Activated CD8-positive, alpha-beta T cell treated with anti-CD3 and anti-CD28 coated beads for 36 hours (primary cell): ENCODE measurements around the gene ADGRE3. TPM values are rescaled to one million over a fixed set of nuclear protein-coding genes. Genes with fewer than 3 reads are reported as not detected.
"Not testable (repeated sequence)": the region's sequence is repeated elsewhere in the genome, so short reads cannot be mapped to it uniquely, and the experiment has no call there.

ENCODE experiments used
- ATAC-seq: fragments of 200-7000 bp; cut with Tn5 transposase; one replicate; pipeline ENCODE4 v1.10.0; 2021; ENCODE audit warnings: mild to moderate bottlenecking, moderate library complexity
- CTCF ChIA-PET: fragments of 350-600 bp; sonication (Branson Sonifier 250); formaldehyde crosslinking; loops from one replicate; lab custom pipeline; 2021; ENCODE audit warnings: antibody characterized with exemption; lab: Charles Lee
- POLR2A ChIA-PET: fragments of 350-600 bp; sonication (Branson Sonifier 250); formaldehyde crosslinking; loops from one replicate; lab custom pipeline; 2021; ENCODE audit warnings: antibody characterized with exemption; lab: Charles Lee
- DNase-seq: peaks from one replicate; pipeline ENCODE4 v3.0.0-alpha.2; 2020
- H3K27ac Mint-ChIP-seq: one replicate; pipeline ENCODE4 v1.8.0; 2021; ENCODE audit warnings: mild to moderate bottlenecking, mixed read lengths
- H3K27me3 Mint-ChIP-seq: one replicate; pipeline ENCODE4 v1.8.0; 2021; ENCODE audit warnings: mixed read lengths
- H3K36me3 Mint-ChIP-seq: one replicate; pipeline ENCODE4 v1.8.0; 2021; ENCODE audit warnings: low read depth, mixed read lengths
- H3K4me1 Mint-ChIP-seq: one replicate; pipeline ENCODE4 v1.8.0; 2021; ENCODE audit warnings: low read depth, mixed read lengths
- H3K4me3 Mint-ChIP-seq: one replicate; pipeline ENCODE4 v1.8.0; 2021; ENCODE audit warnings: mild to moderate bottlenecking, moderate library complexity, mixed read lengths
- H3K9me3 Mint-ChIP-seq: one replicate; pipeline ENCODE4 v1.8.0; 2021; ENCODE audit warnings: mixed read lengths
- CTCF ChIP-seq: fragments of 200-600 bp; IDR thresholded peaks from one replicate; pipeline ENCODE4 v1.8.0; 2022; ENCODE audit warnings: antibody characterized with exemption, mild to moderate bottlenecking
- intact Hi-C: fragments of 100-400 bp; cut with micrococcal nuclease; formaldehyde crosslinking; loops from one replicate; pipeline ENCODE4 v1.10.0; 2022
- total RNA-seq, 2 experiments: library from RNA; stranded (reverse); gene quantifications; one replicate each; pipeline ENCODE4 v1.2.3, GENCODE V29; 2021

Gene ADGRE3
- total RNA-seq, 2 experiments from 2014 or later, result not detected

- ChIA-PET POLR2A (no interaction called here), CTCF (no interaction called here)
- DNase-seq, result no peak
- intact Hi-C loops, result no loop called here
- H3K4me3 Mint-ChIP-seq, result no peak overlapping the region
- H3K27ac Mint-ChIP-seq, result no peak overlapping the region
- H3K9me3 Mint-ChIP-seq, result no peaks in the 10 kb centered on the region
- no peaks in the 10 kb centered on the region for H3K36me3 Mint-ChIP-seq
- no peak for ATAC-seq
- H3K27me3 Mint-ChIP-seq, result peaks cover 2% of the 10 kb centered on the region
- H3K4me1 Mint-ChIP-seq, result peaks cover 4% of the 10 kb centered on the region
- no peak for TF ChIP-seq CTCF
These were observed 62.0 kb downstream of the ADGRE3 start for GRCh38 chr19:14612657-14613056.

- H3K9me3 Mint-ChIP-seq, ATAC-seq, H3K4me3 Mint-ChIP-seq, H3K27ac Mint-ChIP-seq, H3K4me1 Mint-ChIP-seq, H3K27me3 Mint-ChIP-seq, DNase-seq, intact Hi-C loops, CTCF ChIA-PET, H3K36me3 Mint-ChIP-seq, POLR2A ChIA-PET: not testable (repeated sequence)
These were observed 62.4 kb downstream of the ADGRE3 start for GRCh38 chr19:14612242-14612641.

GRCh38 chr19:14611051-14611450 is 63.6 kb downstream of the ADGRE3 start:
- no peak for ATAC-seq

GRCh38 chr19:14606627-14607026 is 68.0 kb downstream of the ADGRE3 start:
- intact Hi-C loops, result no loop called here
- Mint-ChIP-seq H3K27me3 (no peaks in the 10 kb centered on the region), H3K9me3 (no peaks in the 10 kb centered on the region), H3K4me1 (peaks cover 6% of the 10 kb centered on the region), H3K36me3 (no peaks in the 10 kb centered on the region), H3K4me3 (no peak overlapping the region), H3K27ac (no peak overlapping the region)
- ChIA-PET CTCF (no interaction called here), POLR2A (no interaction called here)
- ATAC-seq, result no peak
- no peak for DNase-seq
- TF ChIP-seq CTCF, result no peak

More at GRCh38 chr19:14611051-14611450, 63.6 kb downstream of the ADGRE3 start:
- POLR2A ChIA-PET, result no interaction called here
- intact Hi-C loops, result no loop called here
- DNase-seq, result no peak
- CTCF ChIA-PET, result interaction anchor here (1.1 to 1.2 kb wide), 2 partner anchors 37 to 175 kb away, joined by 3 read pairs; no protein-coding TSS in a partner anchor
- Mint-ChIP-seq H3K36me3 (no peaks in the 10 kb centered on the region), H3K9me3 (no peaks in the 10 kb centered on the region), H3K27ac (no peak overlapping the region), H3K4me3 (no peak overlapping the region), H3K27me3 (no peaks in the 10 kb centered on the region), H3K4me1 (peaks cover 4% of the 10 kb centered on the region)
- TF ChIP-seq CTCF, result no peak

GRCh38 chr19:14603990-14604387 is 70.7 kb downstream of the ADGRE3 start:
- Mint-ChIP-seq H3K27ac (peak overlapping the region; percentile 67), H3K4me1 (peaks cover 6% of the 10 kb centered on the region), H3K27me3 (no peaks in the 10 kb centered on the region), H3K4me3 (no peak overlapping the region), H3K36me3 (no peaks in the 10 kb centered on the region), H3K9me3 (no peaks in the 10 kb centered on the region)
- intact Hi-C loops, result no loop called here
- DNase-seq (no peak), ATAC-seq (peak; percentile 70)
- TF ChIP-seq CTCF, result no peak
- POLR2A ChIA-PET, result no interaction called here
- CTCF ChIA-PET, result no interaction called here
